Hepatocyte (in vitro differentiated cells): ENCODE results near the gene TSPAN3. TPM values are rescaled to one million over a fixed set of nuclear protein-coding genes. Genes with fewer than 3 reads are reported as not detected.

Source experiments
- DNase-seq: peaks from one replicate; pipeline ENCODE4 v3.0.0-alpha.2; 2016; ENCODE audit warnings: low spot score
- H2AFZ ChIP-seq: fragments of 200-600 bp; sonication (generic); 2 replicates; pipeline ENCODE4 v1.6.0; 2016; ENCODE audit warnings: antibody characterized with exemption, mild to moderate bottlenecking
- H3K27ac ChIP-seq: fragments of 200-600 bp; sonication (generic); 2 replicates; pipeline ENCODE4 v1.5.1; 2016; ENCODE audit warnings: mild to moderate bottlenecking
- H3K27me3 ChIP-seq: fragments of 200-600 bp; sonication (generic); 2 replicates; pipeline ENCODE4 v1.6.1; 2016
- H3K36me3 ChIP-seq: fragments of 200-600 bp; sonication (generic); replicated peaks from 2 replicates; pipeline ENCODE4 v1.5.1; 2016; ENCODE audit warnings: low read depth; ENCODE audit not compliant: insufficient read depth
- H3K4me1 ChIP-seq: fragments of 200-600 bp; sonication (generic); 2 replicates; pipeline ENCODE4 v1.5.1; 2016; ENCODE audit warnings: mild to moderate bottlenecking, moderate library complexity; ENCODE audit not compliant: insufficient read depth
- H3K4me2 ChIP-seq: fragments of 200-600 bp; sonication (generic); 2 replicates; pipeline ENCODE4 v1.6.0; 2016
- H3K4me3 ChIP-seq: fragments of 200-600 bp; sonication (generic); 2 replicates; pipeline ENCODE4 v1.5.1; 2016; ENCODE audit warnings: mild to moderate bottlenecking
- H3K79me2 ChIP-seq: fragments of 200-600 bp; sonication (generic); 2 replicates; pipeline ENCODE4 v1.6.0; 2017; ENCODE audit warnings: mild to moderate bottlenecking
- H3K9me2 ChIP-seq: fragments of 200-600 bp; sonication (generic); replicated peaks from 2 replicates; pipeline ENCODE4 v1.6.0; 2017; ENCODE audit warnings: mild to moderate bottlenecking; ENCODE audit not compliant: insufficient read depth
- H3K9me3 ChIP-seq: fragments of 200-600 bp; sonication (generic); 2 replicates; pipeline ENCODE4 v1.5.1; 2016; ENCODE audit warnings: low read depth, mild to moderate bottlenecking
- H4K20me1 ChIP-seq: fragments of 200-600 bp; sonication (generic); 2 replicates; pipeline ENCODE4 v1.6.0; 2016; ENCODE audit warnings: mild to moderate bottlenecking; ENCODE audit not compliant: insufficient read depth, poor library complexity, severe bottlenecking
- EZH2 ChIP-seq: fragments of 200-600 bp; sonication (generic); IDR thresholded peaks from 2 replicates; pipeline ENCODE4 v1.6.1; 2016; ENCODE audit warnings: antibody characterized with exemption, mild to moderate bottlenecking, borderline replicate concordance
- EZH2phosphoT487 ChIP-seq: fragments of 200-600 bp; sonication (generic); IDR thresholded peaks from one replicate; pipeline ENCODE4 v1.6.1; 2018; ENCODE audit warnings: antibody characterized with exemption, mild to moderate bottlenecking, low read depth, moderate library complexity; ENCODE audit not compliant: unreplicated experiment, severe bottlenecking
- WGBS: methylation state at CpG from one replicate; pipeline ENCODE4 v1.1.6; 2016; ENCODE audit warnings: low lambda C conversion rate; ENCODE audit errors: missing lambda C conversion rate; 5-methylcytosine and 5-hydroxymethylcytosine counted together
- polyA plus RNA-seq: library from polyadenylated mRNA; unstranded; fragments of >200 nt; fragmentation: Nextera tagmentation; extraction: Ambion mirVana; gene quantifications from 2 replicates; pipeline ENCODE4 v1.2.1, GENCODE V29; 2016
- total RNA-seq: library from RNA; depleted of rRNA; stranded (reverse); fragments of >200 nt; gene quantifications from 2 replicates; pipeline ENCODE4 v1.2.3, GENCODE V29; 2014
- TF ChIP-seq, protein P1 (sequence below): fragments of 200-600 bp; sonication (generic); IDR thresholded peaks from 2 replicates; pipeline ENCODE4 v1.5.1; 2016; ENCODE audit warnings: antibody characterized with exemption, mild to moderate bottlenecking; ENCODE audit not compliant: poor library complexity

Gene TSPAN3
- total and polyA plus RNA-seq, 2 experiments from 2014 or later: 514 to 540 TPM

- H3K4me3 ChIP-seq: no peak overlapping the region
- no peak overlapping the region for H3K4me2 ChIP-seq
- H2AFZ ChIP-seq: no peak overlapping the region
Measured at GRCh38 chr15:76994496-76994895, 76.4 kb downstream of the TSPAN3 start.

DNA sequence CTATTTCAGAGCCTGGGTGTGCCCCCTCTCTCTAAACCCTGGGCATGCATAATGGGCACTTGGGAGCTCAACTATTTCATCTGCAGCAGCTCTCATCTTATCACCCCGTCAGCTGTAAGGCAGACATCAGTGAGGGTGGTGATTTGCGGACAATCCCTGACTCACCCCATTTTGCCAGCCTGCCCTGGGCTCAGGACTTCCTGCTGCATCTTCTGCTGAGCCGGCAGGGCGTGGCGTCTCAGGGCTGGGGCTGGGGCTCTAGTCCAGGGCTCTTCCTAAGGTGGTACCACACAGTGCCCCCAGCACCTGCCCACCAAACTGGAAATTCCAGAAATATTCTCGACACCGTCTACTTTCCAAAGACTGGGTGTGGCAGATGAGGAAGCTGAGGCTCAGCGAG is 76.9 kb downstream of the TSPAN3 start:
- DNase-seq: no peak
- no peak overlapping the region for H2AFZ ChIP-seq
- H3K79me2 ChIP-seq: no peaks in the 10 kb centered on the region
- no peaks in the 10 kb centered on the region for H3K9me3 ChIP-seq
- TF ChIP-seq, protein P1, sequence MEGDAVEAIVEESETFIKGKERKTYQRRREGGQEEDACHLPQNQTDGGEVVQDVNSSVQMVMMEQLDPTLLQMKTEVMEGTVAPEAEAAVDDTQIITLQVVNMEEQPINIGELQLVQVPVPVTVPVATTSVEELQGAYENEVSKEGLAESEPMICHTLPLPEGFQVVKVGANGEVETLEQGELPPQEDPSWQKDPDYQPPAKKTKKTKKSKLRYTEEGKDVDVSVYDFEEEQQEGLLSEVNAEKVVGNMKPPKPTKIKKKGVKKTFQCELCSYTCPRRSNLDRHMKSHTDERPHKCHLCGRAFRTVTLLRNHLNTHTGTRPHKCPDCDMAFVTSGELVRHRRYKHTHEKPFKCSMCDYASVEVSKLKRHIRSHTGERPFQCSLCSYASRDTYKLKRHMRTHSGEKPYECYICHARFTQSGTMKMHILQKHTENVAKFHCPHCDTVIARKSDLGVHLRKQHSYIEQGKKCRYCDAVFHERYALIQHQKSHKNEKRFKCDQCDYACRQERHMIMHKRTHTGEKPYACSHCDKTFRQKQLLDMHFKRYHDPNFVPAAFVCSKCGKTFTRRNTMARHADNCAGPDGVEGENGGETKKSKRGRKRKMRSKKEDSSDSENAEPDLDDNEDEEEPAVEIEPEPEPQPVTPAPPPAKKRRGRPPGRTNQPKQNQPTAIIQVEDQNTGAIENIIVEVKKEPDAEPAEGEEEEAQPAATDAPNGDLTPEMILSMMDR: no peak
- TF ChIP-seq EZH2phosphoT487: no peak
- TF ChIP-seq EZH2: no peak
- H3K9me2 ChIP-seq: no peaks in the 10 kb centered on the region
- H3K27ac ChIP-seq: no peak overlapping the region
- no peak overlapping the region for H3K4me3 ChIP-seq
- no peaks in the 10 kb centered on the region for H4K20me1 ChIP-seq
- no peaks in the 10 kb centered on the region for H3K27me3 ChIP-seq
- no peak overlapping the region for H3K4me2 ChIP-seq
- no peaks in the 10 kb centered on the region for H3K36me3 ChIP-seq
- H3K4me1 ChIP-seq: no peaks in the 10 kb centered on the region
- 85% methylated on average over 8 of the region's 8 CpGs for WGBS

More at GRCh38 chr15:76994496-76994895, 76.4 kb downstream of the TSPAN3 start:
- no peaks in the 10 kb centered on the region for H3K9me2 ChIP-seq
- no peaks in the 10 kb centered on the region for H3K27me3 ChIP-seq
- TF ChIP-seq EZH2phosphoT487 (no peak), EZH2 (no peak)
- 96% methylated on average over 6 of the region's 6 CpGs for WGBS
- no peaks in the 10 kb centered on the region for H3K79me2 ChIP-seq
- H3K36me3 ChIP-seq: no peaks in the 10 kb centered on the region
- no peaks in the 10 kb centered on the region for H3K4me1 ChIP-seq
- H3K27ac ChIP-seq: no peak overlapping the region
- no peaks in the 10 kb centered on the region for H3K9me3 ChIP-seq
- H4K20me1 ChIP-seq: no peaks in the 10 kb centered on the region
- DNase-seq: no peak

GRCh38 chr15:76993114-76993725 is 77.7 kb downstream of the TSPAN3 start:
- Histone ChIP-seq H2AFZ (no peak overlapping the region), H3K4me1 (no peaks in the 10 kb centered on the region), H3K36me3 (no peaks in the 10 kb centered on the region), H3K9me2 (no peaks in the 10 kb centered on the region), H3K79me2 (no peaks in the 10 kb centered on the region), H3K4me3 (no peak overlapping the region), H3K4me2 (no peak overlapping the region), H3K27me3 (no peaks in the 10 kb centered on the region), H4K20me1 (no peaks in the 10 kb centered on the region), H3K9me3 (no peaks in the 10 kb centered on the region), H3K27ac (no peak overlapping the region)
- TF ChIP-seq EZH2 (no peak), EZH2phosphoT487 (no peak)
- TF ChIP-seq, protein P1: no peak
- DNase-seq: no peak
- 89% methylated on average over 6 of the region's 6 CpGs for WGBS

GRCh38 chr15:76991741-76992645 is 78.9 kb downstream of the TSPAN3 start:
- Histone ChIP-seq H3K79me2 (no peaks in the 10 kb centered on the region), H3K4me3 (no peak overlapping the region), H3K36me3 (no peaks in the 10 kb centered on the region), H3K9me2 (no peaks in the 10 kb centered on the region), H4K20me1 (no peaks in the 10 kb centered on the region), H3K9me3 (no peaks in the 10 kb centered on the region), H3K27ac (no peak overlapping the region), H3K27me3 (no peaks in the 10 kb centered on the region), H3K4me1 (no peaks in the 10 kb centered on the region), H3K4me2 (no peak overlapping the region), H2AFZ (no peak overlapping the region)
- no peak for TF ChIP-seq EZH2
- 93% methylated on average over 9 of the region's 9 CpGs for WGBS
- DNase-seq: no peak

Other genes starting within 250 kb of the TSPAN3 start
- 23.4 and 27.4 TPM in 2 replicates for gene SCAPER, start 165.8 kb downstream of the TSPAN3 start, total RNA-seq
- gene SCAPER, start 165.8 kb downstream of the TSPAN3 start, polyA plus RNA-seq: 20.8 and 37.3 TPM in 2 replicates
- gene RCN2, start 139.4 kb downstream of the TSPAN3 start, total RNA-seq: 147 and 153 TPM in 2 replicates
- 132 and 144 TPM in 2 replicates for gene RCN2, start 139.4 kb downstream of the TSPAN3 start, polyA plus RNA-seq
- not detected in 2 replicates for gene PSTPIP1, start 76.0 kb downstream of the TSPAN3 start, total RNA-seq
- 0.69 TPM in 1 of 2 replicates, not detected in the other for gene PSTPIP1, start 76.0 kb downstream of the TSPAN3 start, polyA plus RNA-seq